ENCODE results near the gene LAMP2. TPM values are rescaled to one million over a fixed set of nuclear protein-coding genes. Genes with fewer than 3 reads are reported as not detected.
A peak's percentile ranks its signal among the peaks of the same experiment; 100 is the strongest.

Gene LAMP2
- total RNA-seq, 1 experiment from 2014 or later, result 67.0 TPM

DNA sequence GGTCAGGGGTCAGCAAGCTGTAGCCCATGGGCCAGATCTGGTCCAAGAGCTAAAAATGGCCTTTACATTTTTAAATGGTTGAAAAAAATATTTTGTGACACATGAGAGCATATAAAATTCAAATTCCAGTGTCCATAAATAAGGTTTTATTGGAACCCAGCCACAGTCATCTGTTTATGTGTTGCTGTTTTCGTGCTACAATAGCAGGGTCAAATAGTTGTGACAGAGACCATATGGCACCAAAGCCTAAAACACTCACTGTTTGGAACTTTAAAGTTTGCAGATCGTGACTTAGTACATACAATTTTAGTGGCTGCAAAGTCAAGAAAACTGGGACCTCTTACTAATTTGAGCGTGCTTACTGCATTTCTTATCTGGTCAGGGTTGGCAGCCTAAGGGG lies 29.2 kb downstream of the LAMP2 start:
- DNase-seq (ENCODE audit: unreplicated experiment), result no peak
- no peak for TF ChIP-seq CTCF (IDR thresholded peaks at IDR 0.05; ENCODE audit: unreplicated experiment)
- no TSS peak for BruUV-seq (replicated peaks)
- POLR2A ChIA-PET, result interaction anchor here (1.1 kb wide), 1 partner anchor 10 kb away, joined by 3 read pairs; no protein-coding TSS in a partner anchor
- Mint-ChIP-seq H3K27me3 (ENCODE audit: insufficient read depth, unreplicated experiment) (peaks cover 37% of the 10 kb centered on the region), H3K36me3 (ENCODE audit: insufficient read depth, unreplicated experiment) (peaks cover 15% of the 10 kb centered on the region), H3K9me3 (ENCODE audit: unreplicated experiment) (no peaks in the 10 kb centered on the region), H3K4me3 (ENCODE audit: unreplicated experiment) (no peak overlapping the region), H3K27ac (ENCODE audit: low read depth, unreplicated experiment) (no peak overlapping the region), H3K4me1 (ENCODE audit: insufficient read depth, unreplicated experiment) (no peaks in the 10 kb centered on the region)
- intact Hi-C loops (cut with micrococcal nuclease), result no loop called here
- CTCF ChIA-PET, result interaction anchor here (0.9 to 1.4 kb wide), 3 partner anchors 35 to 292 kb away, joined by 3 to 5 read pairs (median 4); no protein-coding TSS in a partner anchor

DNA sequence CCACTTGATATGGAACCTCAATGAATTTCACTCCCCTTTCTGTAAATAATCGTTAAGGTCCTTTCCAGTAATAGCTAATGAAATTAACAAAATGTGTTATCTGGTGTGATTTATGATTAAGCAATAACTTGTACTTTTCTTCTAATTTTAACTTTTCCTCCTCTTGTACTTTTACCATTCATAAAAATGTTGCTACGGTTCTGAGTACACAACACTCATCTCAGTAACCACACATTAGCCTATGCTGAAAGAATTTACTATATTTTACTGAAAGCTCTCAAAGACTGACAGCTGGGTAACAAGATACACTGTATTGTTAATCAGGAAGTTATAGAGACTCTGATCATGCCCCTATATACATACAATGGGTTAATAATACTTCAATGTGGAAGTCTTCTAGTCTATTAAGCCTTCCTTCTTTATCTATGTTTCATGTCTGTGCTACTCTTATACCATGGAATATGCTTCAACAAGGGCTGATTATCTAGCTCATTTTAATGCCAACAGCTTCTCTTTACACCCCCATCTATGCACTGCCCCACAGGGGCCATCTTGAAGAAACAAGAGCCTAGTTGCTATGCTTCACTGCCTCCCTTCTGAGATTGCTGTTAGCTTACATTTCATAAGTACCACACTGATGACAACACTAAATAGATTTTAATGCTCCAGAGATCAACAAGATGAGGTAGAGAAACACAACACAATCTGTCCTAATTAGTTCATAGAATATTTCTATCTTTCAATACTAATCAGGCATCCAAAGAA lies 39.1 kb downstream of the LAMP2 start:
- intact Hi-C loops (cut with micrococcal nuclease), result no loop called here
- ChIA-PET CTCF (interaction anchor here (0.6 to 1.5 kb wide), 3 partner anchors 11 to 22 kb away, joined by 3 to 4 read pairs (median 3); no protein-coding TSS in a partner anchor), POLR2A (no interaction called here)
- Mint-ChIP-seq H3K27me3 (ENCODE audit: insufficient read depth, unreplicated experiment) (peaks cover 59% of the 10 kb centered on the region), H3K27ac (ENCODE audit: low read depth, unreplicated experiment) (no peak overlapping the region), H3K36me3 (ENCODE audit: insufficient read depth, unreplicated experiment) (no peaks in the 10 kb centered on the region), H3K4me3 (ENCODE audit: unreplicated experiment) (no peak overlapping the region), H3K9me3 (ENCODE audit: unreplicated experiment) (no peaks in the 10 kb centered on the region), H3K4me1 (ENCODE audit: insufficient read depth, unreplicated experiment) (peaks cover 6% of the 10 kb centered on the region)
- no peak for DNase-seq (ENCODE audit: unreplicated experiment)
- BruUV-seq (replicated peaks), result no TSS peak
- TF ChIP-seq CTCF (IDR thresholded peaks at IDR 0.05; ENCODE audit: unreplicated experiment), result no peak

- no TSS peak for BruUV-seq (replicated peaks)
- no peak overlapping the region for H3K27ac Mint-ChIP-seq (ENCODE audit: low read depth, unreplicated experiment)
- peaks cover 6% of the 10 kb centered on the region for H3K4me1 Mint-ChIP-seq (ENCODE audit: insufficient read depth, unreplicated experiment)
- peak; percentile 9 for DNase-seq (ENCODE audit: unreplicated experiment)
- ChIA-PET POLR2A (interaction anchor here (0.8 kb wide), 2 partner anchors 9 to 29 kb away, joined by 3 read pairs; no protein-coding TSS in a partner anchor), CTCF (interaction anchor here (0.6 kb wide), 1 partner anchor 643 kb away, joined by 3 read pairs; no protein-coding TSS in a partner anchor)
- intact Hi-C loops (cut with micrococcal nuclease), result no loop called here
- no peaks in the 10 kb centered on the region for H3K9me3 Mint-ChIP-seq (ENCODE audit: unreplicated experiment)
- no peak for TF ChIP-seq CTCF (IDR thresholded peaks at IDR 0.05; ENCODE audit: unreplicated experiment)
- no peak overlapping the region for H3K4me3 Mint-ChIP-seq (ENCODE audit: unreplicated experiment)
- H3K36me3 Mint-ChIP-seq (ENCODE audit: insufficient read depth, unreplicated experiment), result no peaks in the 10 kb centered on the region
- H3K27me3 Mint-ChIP-seq (ENCODE audit: insufficient read depth, unreplicated experiment), result peaks cover 48% of the 10 kb centered on the region
Measured at GRCh38 chrX:120428309-120428708, 40.8 kb downstream of the LAMP2 start.

DNA sequence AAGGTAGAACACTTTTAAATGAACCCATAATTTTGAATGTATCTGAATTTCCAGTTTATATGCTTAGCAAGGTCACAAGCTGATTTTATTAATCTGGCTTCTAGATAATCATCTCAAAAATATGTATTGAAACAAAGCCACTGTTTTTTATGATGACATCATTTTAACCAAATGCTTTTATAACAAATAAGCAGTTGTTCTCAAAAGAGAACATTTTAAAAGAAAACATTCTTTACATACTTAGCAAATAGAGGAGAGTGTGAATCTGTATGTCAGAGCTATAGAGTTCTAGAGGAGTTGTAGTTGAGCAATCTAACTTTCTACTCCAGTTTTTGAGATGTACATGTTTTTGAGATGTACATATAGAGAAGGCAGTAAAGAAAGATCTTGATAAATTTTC lies 42.5 kb downstream of the LAMP2 start:
- no peak for TF ChIP-seq CTCF (IDR thresholded peaks at IDR 0.05; ENCODE audit: unreplicated experiment)
- no peaks in the 10 kb centered on the region for H3K36me3 Mint-ChIP-seq (ENCODE audit: insufficient read depth, unreplicated experiment)
- no TSS peak for BruUV-seq (replicated peaks)
- peaks cover 6% of the 10 kb centered on the region for H3K4me1 Mint-ChIP-seq (ENCODE audit: insufficient read depth, unreplicated experiment)
- no peak overlapping the region for H3K4me3 Mint-ChIP-seq (ENCODE audit: unreplicated experiment)
- CTCF ChIA-PET, result interaction anchor here (0.6 to 1.0 kb wide), 4 partner anchors 7 to 214 kb away, joined by 3 to 4 read pairs (median 3); no protein-coding TSS in a partner anchor
- H3K9me3 Mint-ChIP-seq (ENCODE audit: unreplicated experiment), result no peaks in the 10 kb centered on the region
- H3K27me3 Mint-ChIP-seq (ENCODE audit: insufficient read depth, unreplicated experiment), result peaks cover 33% of the 10 kb centered on the region
- DNase-seq (ENCODE audit: unreplicated experiment), result no peak
- no peak overlapping the region for H3K27ac Mint-ChIP-seq (ENCODE audit: low read depth, unreplicated experiment)
- intact Hi-C loops (cut with micrococcal nuclease), result no loop called here
- POLR2A ChIA-PET, result interaction anchor here (0.6 kb wide), 1 partner anchor 68 kb away, joined by 3 read pairs; no protein-coding TSS in a partner anchor

Data from MCF 10A (cell line).